GM21390 (cell line): ENCODE data around the gene TBP.
"Not testable (repeated sequence)": the region's sequence is repeated elsewhere in the genome, so short reads cannot be mapped to it uniquely, and the experiment has no call there.

Experiments used
- ATAC-seq: cut with Tn5 transposase; IDR thresholded peaks from one replicate; pipeline ENCODE4 v1.9.1; 2021; ENCODE audit not compliant: unreplicated experiment

The TBP gene

GRCh38 chr6:170554013-170554795 lies at the start of gene TBP:
TSS of gene TBP (plus strand) at chr6:170554369. CDS start at chr6:170557030, 2,661 bp downstream.
- peak; percentile 95 for ATAC-seq

GRCh38 chr6:170504479-170504878 lies 49.7 kb upstream of the TBP start:
- ATAC-seq = no peak

- ATAC-seq = no peak
Measured at GRCh38 chr6:170505306-170505705, 48.9 kb upstream of the TBP start.

- no peak for ATAC-seq
Measured at GRCh38 chr6:170506446-170506845, 47.7 kb upstream of the TBP start.

GRCh38 chr6:170507728-170508127 lies 46.4 kb upstream of the TBP start:
- ATAC-seq = not testable (repeated sequence)

- ATAC-seq = not testable (repeated sequence)
Measured at GRCh38 chr6:170508275-170508674, 45.9 kb upstream of the TBP start.

GRCh38 chr6:170508892-170509722 lies 45.1 kb upstream of the TBP start:
- not testable (repeated sequence) for ATAC-seq

GRCh38 chr6:170509723-170510018 lies 44.5 kb upstream of the TBP start:
- no peak for ATAC-seq

GRCh38 chr6:170510631-170511030 lies 43.5 kb upstream of the TBP start:
- ATAC-seq = no peak

GRCh38 chr6:170512249-170512648 lies 41.9 kb upstream of the TBP start:
- ATAC-seq = no peak

- no peak for ATAC-seq
Measured at GRCh38 chr6:170514908-170515307, 39.3 kb upstream of the TBP start.

- peak; percentile 98 for ATAC-seq
Measured at GRCh38 chr6:170516783-170517616, 37.2 kb upstream of the TBP start.

- ATAC-seq = no peak
Measured at GRCh38 chr6:170522565-170523183, 31.5 kb upstream of the TBP start.

GRCh38 chr6:170523256-170524171 lies 30.7 kb upstream of the TBP start:
- no peak for ATAC-seq

- no peak for ATAC-seq
Measured at GRCh38 chr6:170524172-170524502, 30.0 kb upstream of the TBP start.

GRCh38 chr6:170525795-170526194 lies 28.4 kb upstream of the TBP start:
- ATAC-seq = no peak

GRCh38 chr6:170527995-170528394 lies 26.2 kb upstream of the TBP start:
- ATAC-seq = not testable (repeated sequence)

GRCh38 chr6:170529839-170530469 lies 24.2 kb upstream of the TBP start:
- ATAC-seq = peak; percentile 74

- ATAC-seq = no peak
Measured at GRCh38 chr6:170532867-170533488, 21.2 kb upstream of the TBP start.
